OCI-LY3 (cell line): ENCODE data around the gene CHST11.

Experiments used
- EZH2phosphoT487 ChIP-seq: fragments of 200-600 bp; shearing (Covaris generic); IDR thresholded peaks from 2 replicates; pipeline ENCODE4 v1.6.1; 2018; ENCODE audit warnings: antibody characterized with exemption, mixed run types, low read depth
- TF ChIP-seq, protein P1 (sequence below): fragments of 200-600, 300-600 bp; sonication (generic); IDR thresholded peaks from 2 replicates; pipeline ENCODE4 v1.5.1; 2014; ENCODE audit warnings: antibody characterized with exemption, low read length, low read depth

DNA sequence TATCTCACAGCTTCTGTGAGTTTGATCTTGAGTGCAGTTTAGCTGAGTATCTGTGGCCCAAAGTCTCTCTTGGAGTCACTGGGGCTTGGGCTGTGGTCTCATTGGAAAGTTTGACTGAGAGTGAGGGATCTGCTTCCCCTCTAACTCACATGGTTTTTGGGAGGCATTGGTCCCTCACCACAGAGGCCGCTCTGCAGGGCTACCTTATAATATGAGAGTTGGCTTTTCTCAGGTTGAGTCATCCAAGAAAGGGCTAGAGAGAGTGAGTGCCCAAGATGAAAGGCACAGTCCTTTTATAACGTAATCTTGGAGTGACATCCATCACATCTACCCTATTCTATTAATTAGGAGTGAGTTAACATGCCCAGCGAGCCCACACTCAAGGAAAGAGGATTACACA is 325.5 kb downstream of the CHST11 start:
- TF ChIP-seq, protein P1, sequence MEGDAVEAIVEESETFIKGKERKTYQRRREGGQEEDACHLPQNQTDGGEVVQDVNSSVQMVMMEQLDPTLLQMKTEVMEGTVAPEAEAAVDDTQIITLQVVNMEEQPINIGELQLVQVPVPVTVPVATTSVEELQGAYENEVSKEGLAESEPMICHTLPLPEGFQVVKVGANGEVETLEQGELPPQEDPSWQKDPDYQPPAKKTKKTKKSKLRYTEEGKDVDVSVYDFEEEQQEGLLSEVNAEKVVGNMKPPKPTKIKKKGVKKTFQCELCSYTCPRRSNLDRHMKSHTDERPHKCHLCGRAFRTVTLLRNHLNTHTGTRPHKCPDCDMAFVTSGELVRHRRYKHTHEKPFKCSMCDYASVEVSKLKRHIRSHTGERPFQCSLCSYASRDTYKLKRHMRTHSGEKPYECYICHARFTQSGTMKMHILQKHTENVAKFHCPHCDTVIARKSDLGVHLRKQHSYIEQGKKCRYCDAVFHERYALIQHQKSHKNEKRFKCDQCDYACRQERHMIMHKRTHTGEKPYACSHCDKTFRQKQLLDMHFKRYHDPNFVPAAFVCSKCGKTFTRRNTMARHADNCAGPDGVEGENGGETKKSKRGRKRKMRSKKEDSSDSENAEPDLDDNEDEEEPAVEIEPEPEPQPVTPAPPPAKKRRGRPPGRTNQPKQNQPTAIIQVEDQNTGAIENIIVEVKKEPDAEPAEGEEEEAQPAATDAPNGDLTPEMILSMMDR, result no peak
- TF ChIP-seq EZH2phosphoT487, result no peak
